ENCODE data around the gene TTLL11.

DNA sequence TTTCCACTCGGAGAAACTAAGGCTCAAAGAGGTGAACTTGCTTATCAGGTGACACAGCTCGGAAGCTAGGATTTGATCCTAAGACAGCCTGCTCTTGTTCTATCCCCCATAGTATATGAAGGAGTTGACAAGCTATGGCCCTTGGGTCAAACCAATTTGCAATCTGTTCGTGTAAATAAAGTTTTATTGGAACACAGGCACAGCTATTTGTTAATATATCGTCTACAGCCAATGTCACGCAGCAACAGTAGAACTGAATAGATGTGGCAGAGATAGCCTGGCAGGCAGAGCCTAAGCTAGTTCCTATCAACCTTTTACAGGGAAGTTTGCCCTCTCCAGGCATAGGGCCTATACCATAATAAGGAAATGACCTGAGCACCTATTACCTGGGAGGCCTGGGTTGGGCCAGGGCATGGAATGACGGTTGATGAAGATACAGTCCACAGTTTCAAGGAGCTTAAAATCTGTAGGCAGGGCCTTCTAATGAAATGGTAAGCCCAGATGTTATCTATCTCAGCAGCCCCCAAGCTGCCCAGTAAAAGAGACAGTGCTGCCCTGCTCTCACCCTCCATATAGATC lies 179.0 kb downstream of the TTLL11 start:
- TF ChIP-seq, protein P1, sequence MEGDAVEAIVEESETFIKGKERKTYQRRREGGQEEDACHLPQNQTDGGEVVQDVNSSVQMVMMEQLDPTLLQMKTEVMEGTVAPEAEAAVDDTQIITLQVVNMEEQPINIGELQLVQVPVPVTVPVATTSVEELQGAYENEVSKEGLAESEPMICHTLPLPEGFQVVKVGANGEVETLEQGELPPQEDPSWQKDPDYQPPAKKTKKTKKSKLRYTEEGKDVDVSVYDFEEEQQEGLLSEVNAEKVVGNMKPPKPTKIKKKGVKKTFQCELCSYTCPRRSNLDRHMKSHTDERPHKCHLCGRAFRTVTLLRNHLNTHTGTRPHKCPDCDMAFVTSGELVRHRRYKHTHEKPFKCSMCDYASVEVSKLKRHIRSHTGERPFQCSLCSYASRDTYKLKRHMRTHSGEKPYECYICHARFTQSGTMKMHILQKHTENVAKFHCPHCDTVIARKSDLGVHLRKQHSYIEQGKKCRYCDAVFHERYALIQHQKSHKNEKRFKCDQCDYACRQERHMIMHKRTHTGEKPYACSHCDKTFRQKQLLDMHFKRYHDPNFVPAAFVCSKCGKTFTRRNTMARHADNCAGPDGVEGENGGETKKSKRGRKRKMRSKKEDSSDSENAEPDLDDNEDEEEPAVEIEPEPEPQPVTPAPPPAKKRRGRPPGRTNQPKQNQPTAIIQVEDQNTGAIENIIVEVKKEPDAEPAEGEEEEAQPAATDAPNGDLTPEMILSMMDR (IDR thresholded peaks at IDR 0.05) = no peak
- no peak for TF ChIP-seq GABPA (IDR thresholded peaks at IDR 0.05; ENCODE audit: low read depth)
- TF ChIP-seq, protein P2, sequence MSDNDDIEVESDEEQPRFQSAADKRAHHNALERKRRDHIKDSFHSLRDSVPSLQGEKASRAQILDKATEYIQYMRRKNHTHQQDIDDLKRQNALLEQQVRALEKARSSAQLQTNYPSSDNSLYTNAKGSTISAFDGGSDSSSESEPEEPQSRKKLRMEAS (IDR thresholded peaks at IDR 0.05; ENCODE audit: low read depth) = no peak

Data from SK-N-SH (cell line).